HG02623 (cell line): ENCODE results near the gene PPP1CB.
"Not testable (repeated sequence)": the region's sequence is repeated elsewhere in the genome, so short reads cannot be mapped to it uniquely, and the experiment has no call there.

Source experiments
- ATAC-seq: cut with Tn5 transposase; IDR thresholded peaks from one replicate; pipeline ENCODE4 v1.9.1; 2021; ENCODE audit warnings: moderate library complexity; ENCODE audit not compliant: unreplicated experiment

Gene PPP1CB

GRCh38 chr2:28742619-28743018 is 9.0 kb upstream of the PPP1CB start:
- ATAC-seq: not testable (repeated sequence)

GRCh38 chr2:28745225-28745624 is 6.4 kb upstream of the PPP1CB start:
- no peak for ATAC-seq

GRCh38 chr2:28745876-28746275 is 5.8 kb upstream of the PPP1CB start:
- no peak for ATAC-seq

GRCh38 chr2:28746429-28747111 is 5.1 kb upstream of the PPP1CB start:
- no peak for ATAC-seq

GRCh38 chr2:28747714-28748113 is 3.9 kb upstream of the PPP1CB start:
- no peak for ATAC-seq

- no peak for ATAC-seq
These were observed 3.5 kb upstream of the PPP1CB start for GRCh38 chr2:28748176-28748575.

GRCh38 chr2:28748941-28749340 is 2.7 kb upstream of the PPP1CB start:
- no peak for ATAC-seq

GRCh38 chr2:28749526-28749925 is 2.1 kb upstream of the PPP1CB start:
- ATAC-seq: no peak

GRCh38 chr2:28750316-28751251 is 1.0 kb upstream of the PPP1CB start:
- no peak for ATAC-seq

GRCh38 chr2:28751956-28752630 is 463 bp downstream of the PPP1CB start:
- ATAC-seq: peak; percentile 27

GRCh38 chr2:28752631-28753376 is 1.2 kb downstream of the PPP1CB start:
- no peak for ATAC-seq

GRCh38 chr2:28754321-28754720 is 2.7 kb downstream of the PPP1CB start:
- ATAC-seq: no peak

GRCh38 chr2:28755421-28755820 is 3.8 kb downstream of the PPP1CB start:
- no peak for ATAC-seq

- no peak for ATAC-seq
These were observed 6.8 kb downstream of the PPP1CB start for GRCh38 chr2:28758459-28758858.

GRCh38 chr2:28761420-28761819 is 9.8 kb downstream of the PPP1CB start:
- no peak for ATAC-seq

GRCh38 chr2:28764909-28765711 is 13.5 kb downstream of the PPP1CB start:
- no peak for ATAC-seq

- ATAC-seq: no peak
These were observed 14.4 kb downstream of the PPP1CB start for GRCh38 chr2:28766070-28766469.

- no peak for ATAC-seq
These were observed 15.7 kb downstream of the PPP1CB start for GRCh38 chr2:28767337-28767736.

GRCh38 chr2:28768422-28768821 is 16.8 kb downstream of the PPP1CB start:
- no peak for ATAC-seq

GRCh38 chr2:28768952-28769351 is 17.3 kb downstream of the PPP1CB start:
- no peak for ATAC-seq
